ENCODE measurements around the gene LMBR1L. TPM values are rescaled to one million over a fixed set of nuclear protein-coding genes. Genes with fewer than 3 reads are reported as not detected.
"Not testable (repeated sequence)": the region's sequence is repeated elsewhere in the genome, so short reads cannot be mapped to it uniquely, and the experiment has no call there.

Gene LMBR1L
- total RNA-seq, 2 donors from 2014 or later: 56.8 to 105 TPM

DNA sequence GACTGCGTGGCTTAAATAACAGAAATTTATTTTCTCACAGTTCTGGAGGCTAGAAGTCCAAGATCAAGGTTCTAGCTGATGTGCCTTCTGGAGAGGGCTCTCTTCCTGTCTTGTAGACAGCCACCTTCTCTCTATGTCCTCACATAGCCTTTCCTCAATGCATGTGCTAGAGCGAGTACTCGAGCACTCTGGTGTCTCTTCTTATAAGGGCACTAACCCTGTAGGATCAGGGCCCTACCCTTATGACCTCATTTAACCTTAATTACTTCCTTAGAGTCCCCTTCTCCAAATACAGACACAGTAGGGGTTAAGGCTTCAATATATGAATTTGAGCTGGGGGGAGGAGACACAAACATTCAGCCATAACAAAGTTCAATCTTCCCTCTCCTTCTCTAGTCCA lies 26.2 kb downstream of the LMBR1L start:
- Mint-ChIP-seq H3K9me3 (no peaks in the 10 kb centered on the region), H3K4me3 (no peak overlapping the region), H3K27me3 (peaks cover 9% of the 10 kb centered on the region), H3K27ac (no peak overlapping the region), H3K4me1 (peaks cover 5% of the 10 kb centered on the region), H3K36me3 (ENCODE audit: low read depth) (no peaks in the 10 kb centered on the region)
- ATAC-seq (replicated peaks): no peak

GRCh38 chr12:49079793-49080192 lies 30.9 kb downstream of the LMBR1L start:
- Mint-ChIP-seq H3K36me3 (ENCODE audit: low read depth) (no peaks in the 10 kb centered on the region), H3K4me1 (no peaks in the 10 kb centered on the region), H3K27ac (no peak overlapping the region), H3K9me3 (no peaks in the 10 kb centered on the region), H3K4me3 (no peak overlapping the region), H3K27me3 (peaks cover 4% of the 10 kb centered on the region)
- no peak for ATAC-seq (replicated peaks)

- Mint-ChIP-seq H3K36me3 (ENCODE audit: low read depth) (peaks cover 14% of the 10 kb centered on the region), H3K4me1 (peaks cover 10% of the 10 kb centered on the region)
- ATAC-seq (replicated peaks): no peak
These were observed 39.7 kb downstream of the LMBR1L start for GRCh38 chr12:49070971-49071370.

GRCh38 chr12:49069507-49070346 lies 40.9 kb downstream of the LMBR1L start, which contains the start of gene RHEBL1:
TSS of gene RHEBL1 (minus strand) at chr12:49069979. CDS start at chr12:49069785, 194 bp downstream.
- peak within 1 kb of the TSS; percentile 90 for H3K27ac Mint-ChIP-seq
- H3K36me3 Mint-ChIP-seq (ENCODE audit: low read depth): peaks cover 26% of the 10 kb centered on the region
- ATAC-seq (replicated peaks): peak; percentile 100
- no peaks in the 10 kb centered on the region for H3K9me3 Mint-ChIP-seq
- H3K27me3 Mint-ChIP-seq: no peaks in the 10 kb centered on the region
- H3K4me3 Mint-ChIP-seq: peak within 1 kb of the TSS; percentile 94
- peaks cover 10% of the 10 kb centered on the region for H3K4me1 Mint-ChIP-seq

More at GRCh38 chr12:49070971-49071370, 39.7 kb downstream of the LMBR1L start:
- Mint-ChIP-seq H3K9me3 (no peaks in the 10 kb centered on the region), H3K27ac (no peak overlapping the region), H3K27me3 (no peaks in the 10 kb centered on the region), H3K4me3 (peak overlapping the region; percentile 94)

- no peak for ATAC-seq (replicated peaks)
- Mint-ChIP-seq H3K27ac (peak overlapping the region; percentile 90), H3K36me3 (ENCODE audit: low read depth) (peaks cover 30% of the 10 kb centered on the region), H3K4me3 (peak overlapping the region; percentile 94), H3K9me3 (no peaks in the 10 kb centered on the region), H3K4me1 (peaks cover 13% of the 10 kb centered on the region), H3K27me3 (no peaks in the 10 kb centered on the region)
These were observed 41.7 kb downstream of the LMBR1L start for GRCh38 chr12:49068879-49069506.

- no peak for ATAC-seq (replicated peaks)
- no peak overlapping the region for H3K4me3 Mint-ChIP-seq
- no peaks in the 10 kb centered on the region for H3K27me3 Mint-ChIP-seq
- peaks cover 33% of the 10 kb centered on the region for H3K36me3 Mint-ChIP-seq (ENCODE audit: low read depth)
- H3K27ac Mint-ChIP-seq: no peak overlapping the region
- H3K4me1 Mint-ChIP-seq: peaks cover 21% of the 10 kb centered on the region
- H3K9me3 Mint-ChIP-seq: no peaks in the 10 kb centered on the region
These were observed 44.5 kb downstream of the LMBR1L start for GRCh38 chr12:49066120-49066519.

- no peak for ATAC-seq (replicated peaks)
- H3K4me1 Mint-ChIP-seq: peaks cover 18% of the 10 kb centered on the region
- peaks cover 33% of the 10 kb centered on the region for H3K36me3 Mint-ChIP-seq (ENCODE audit: low read depth)
- no peaks in the 10 kb centered on the region for H3K27me3 Mint-ChIP-seq
- H3K27ac Mint-ChIP-seq: no peak overlapping the region
- no peak overlapping the region for H3K4me3 Mint-ChIP-seq
- H3K9me3 Mint-ChIP-seq: no peaks in the 10 kb centered on the region
These were observed 45.9 kb downstream of the LMBR1L start for GRCh38 chr12:49064767-49065152.

DNA sequence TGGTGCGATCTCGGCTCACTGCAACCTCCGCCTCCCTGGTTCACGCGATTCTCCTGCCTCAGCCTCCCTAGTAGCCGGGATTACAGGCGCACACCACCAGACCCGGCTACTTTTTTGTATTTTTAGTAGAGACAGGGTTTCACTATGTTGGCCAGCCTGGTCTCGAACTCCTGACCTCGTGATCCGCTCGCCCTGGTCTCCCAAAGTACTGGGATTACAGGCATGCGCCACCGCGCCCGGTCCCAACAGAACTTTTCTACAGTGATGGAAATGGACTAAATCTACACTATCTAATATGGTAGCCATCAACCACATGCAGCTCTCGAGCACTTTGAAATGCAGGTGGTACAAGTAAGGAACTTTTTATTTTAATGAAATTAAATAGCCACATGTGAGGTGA lies 48.7 kb downstream of the LMBR1L start:
- ATAC-seq (replicated peaks); H3K27ac Mint-ChIP-seq; H3K27me3 Mint-ChIP-seq; H3K9me3 Mint-ChIP-seq: not testable (repeated sequence)
- Mint-ChIP-seq H3K4me3 (peak overlapping the region; percentile 95), H3K4me1 (peaks cover 29% of the 10 kb centered on the region), H3K36me3 (ENCODE audit: low read depth) (peaks cover 53% of the 10 kb centered on the region)

GRCh38 chr12:49061157-49061650 lies 49.4 kb downstream of the LMBR1L start:
- Mint-ChIP-seq H3K4me3 (peak overlapping the region; percentile 95), H3K4me1 (peaks cover 36% of the 10 kb centered on the region), H3K27ac (peak overlapping the region; percentile 93), H3K27me3 (no peaks in the 10 kb centered on the region), H3K9me3 (no peaks in the 10 kb centered on the region), H3K36me3 (ENCODE audit: low read depth) (peaks cover 48% of the 10 kb centered on the region)
- ATAC-seq (replicated peaks): peak; percentile 1

GRCh38 chr12:49060237-49061156 lies 50.1 kb downstream of the LMBR1L start, which contains the start of gene KMT2D:
TSS of gene KMT2D (minus strand) at chr12:49060794. CDS start at chr12:49055324, 5,470 bp downstream.
- ATAC-seq (replicated peaks): peak; percentile 75

DNA sequence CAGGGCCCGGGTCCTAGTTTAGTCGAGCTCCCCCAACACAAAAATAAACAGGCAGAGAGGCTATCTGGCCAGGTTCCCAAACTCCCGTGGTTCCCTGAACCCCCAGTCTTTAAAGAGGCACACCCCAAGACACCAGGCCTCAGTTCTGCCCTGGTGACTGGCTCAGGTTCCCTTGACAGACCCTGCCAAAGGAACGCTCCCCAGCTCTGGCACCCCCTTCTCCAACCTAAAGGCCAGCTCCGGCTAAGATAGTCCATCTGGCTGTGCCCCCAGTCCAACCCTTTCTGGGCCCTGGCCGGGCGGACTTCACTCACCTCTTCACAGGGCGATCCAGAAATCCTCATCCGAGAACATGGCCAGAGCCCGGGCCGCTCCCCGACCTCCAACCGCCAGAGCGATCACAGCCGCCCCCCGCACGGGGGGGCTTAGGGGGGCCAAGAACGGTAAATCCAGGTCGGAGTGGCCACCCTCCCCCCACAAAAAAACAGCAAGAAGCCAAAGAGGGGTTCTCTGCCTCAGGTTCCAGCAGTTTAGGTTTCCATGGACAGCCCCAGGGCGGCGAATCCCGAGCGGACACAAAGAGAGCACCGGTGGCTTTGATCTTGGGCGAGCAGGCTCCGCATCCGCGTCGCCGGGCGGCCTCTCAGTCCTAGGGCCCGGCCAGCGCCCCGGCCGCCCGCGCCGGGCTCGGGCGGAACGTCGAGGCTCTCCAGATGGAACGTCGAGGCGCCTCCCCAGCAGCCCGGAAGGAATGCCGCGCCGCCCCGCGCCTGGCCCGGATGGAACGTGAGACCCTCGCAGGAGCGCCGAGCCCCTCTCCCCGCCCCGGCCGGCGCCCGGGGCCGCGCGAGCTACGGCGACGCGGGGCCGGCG lies 51.1 kb downstream of the LMBR1L start:
- H3K4me1 Mint-ChIP-seq: peaks cover 53% of the 10 kb centered on the region
- H3K4me3 Mint-ChIP-seq: peak overlapping the region; percentile 96
- peaks cover 50% of the 10 kb centered on the region for H3K36me3 Mint-ChIP-seq (ENCODE audit: low read depth)
- no peaks in the 10 kb centered on the region for H3K9me3 Mint-ChIP-seq
- peak; percentile 14 for ATAC-seq (replicated peaks)
- no peaks in the 10 kb centered on the region for H3K27me3 Mint-ChIP-seq
- H3K27ac Mint-ChIP-seq: peak overlapping the region; percentile 79

More at GRCh38 chr12:49060237-49061156, 50.1 kb downstream of the LMBR1L start, which contains the start of gene KMT2D:
- Mint-ChIP-seq H3K4me1 (peaks cover 43% of the 10 kb centered on the region), H3K36me3 (ENCODE audit: low read depth) (peaks cover 48% of the 10 kb centered on the region), H3K27me3 (no peaks in the 10 kb centered on the region), H3K27ac (peak within 1 kb of the TSS; percentile 93), H3K9me3 (no peaks in the 10 kb centered on the region), H3K4me3 (peak within 1 kb of the TSS; percentile 96)

DNA sequence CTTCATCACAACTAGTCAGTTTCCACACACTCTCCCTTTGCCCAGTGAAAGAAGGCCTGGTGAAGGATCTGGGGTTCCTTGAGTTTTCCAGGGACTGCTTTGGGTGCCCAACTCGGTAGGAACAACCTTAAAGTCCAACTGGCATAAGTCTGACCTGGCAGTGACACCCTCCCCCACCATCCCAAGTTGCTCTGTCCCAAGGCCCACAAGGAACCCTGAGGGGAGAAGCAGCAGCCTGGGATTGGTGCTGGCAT lies 51.7 kb downstream of the LMBR1L start:
- H3K4me1 Mint-ChIP-seq: peaks cover 50% of the 10 kb centered on the region
- no peak for ATAC-seq (replicated peaks)
- H3K9me3 Mint-ChIP-seq: no peaks in the 10 kb centered on the region
- H3K4me3 Mint-ChIP-seq: peak overlapping the region; percentile 96
- H3K36me3 Mint-ChIP-seq (ENCODE audit: low read depth): peaks cover 52% of the 10 kb centered on the region
- no peaks in the 10 kb centered on the region for H3K27me3 Mint-ChIP-seq
- H3K27ac Mint-ChIP-seq: peak overlapping the region; percentile 79

DNA sequence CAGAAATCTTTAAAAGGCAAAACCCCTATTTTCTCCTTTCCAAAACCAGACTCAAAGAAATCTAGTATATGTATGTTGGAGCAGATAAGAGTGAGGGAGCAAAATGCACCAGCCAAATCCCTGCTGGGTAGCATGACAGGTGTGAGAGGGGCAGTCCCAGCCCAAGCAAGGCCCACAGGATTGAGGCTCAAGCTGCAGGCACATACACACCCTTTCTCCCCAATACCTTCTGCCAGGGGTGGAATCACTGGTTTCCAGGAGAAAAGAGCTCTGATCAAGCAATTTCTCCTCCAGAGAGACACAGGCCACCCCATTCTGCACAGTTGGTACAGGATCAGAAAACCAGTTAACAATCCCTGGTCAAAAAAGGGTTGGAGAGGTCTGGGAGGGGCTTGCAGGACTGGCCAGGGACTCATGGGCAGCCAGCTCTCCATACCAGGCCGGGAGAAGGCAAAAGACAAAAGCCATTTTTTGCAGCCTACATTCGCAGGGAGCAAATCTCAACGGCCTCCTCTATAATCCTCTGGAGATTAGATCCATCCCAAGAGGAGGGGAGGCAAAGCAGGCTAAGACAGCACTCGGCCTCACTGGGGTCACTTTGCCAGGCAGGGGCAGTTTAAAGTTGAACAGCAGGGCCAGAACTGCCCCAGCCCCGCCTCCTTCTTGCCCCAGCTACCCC lies 52.1 kb downstream of the LMBR1L start:
- Mint-ChIP-seq H3K4me3 (peak overlapping the region; percentile 96), H3K36me3 (ENCODE audit: low read depth) (peaks cover 54% of the 10 kb centered on the region), H3K27me3 (no peaks in the 10 kb centered on the region), H3K4me1 (peaks cover 46% of the 10 kb centered on the region), H3K27ac (peak overlapping the region; percentile 79), H3K9me3 (no peaks in the 10 kb centered on the region)
- ATAC-seq (replicated peaks): no peak
